Heart left ventricle (tissue), 16 donors: Measurements from ENCODE around the gene MEX3A. TPM values are rescaled to one million over a fixed set of nuclear protein-coding genes. Genes with fewer than 3 reads are reported as not detected.

Experiments used
- ATAC-seq, 4 donors: fragments of 200-7000 bp; cut with Tn5 transposase; one replicate each; pipeline ENCODE4 v1.9.1; 2020 to 2022; ENCODE audit warnings: moderate library complexity in 4 of 4, mild to moderate bottlenecking in 3 of 4, moderate number of reproducible peaks in 1 of 4
- DNase-seq, 5 donors: peaks; one replicate each; pipeline ENCODE4 v3.0.0-alpha.2; 2020
- H3K27ac ChIP-seq, 12 donors: fragments of 200-600 bp; sonication (generic) in 4 of 12; one replicate each; pipeline versions ENCODE4 v1.5.0 to v1.8.0; 2016 to 2022; ENCODE audit warnings: mild to moderate bottlenecking in 2 of 12
- H3K27me3 ChIP-seq, 9 donors: fragments of 200-600 bp; sonication (generic) in 2 of 9; one replicate each; pipeline versions ENCODE4 v1.5.1 to v1.8.0; 2016 to 2022; ENCODE audit warnings: mild to moderate bottlenecking in 3 of 9
- H3K36me3 ChIP-seq, 9 donors: fragments of 200-600 bp; sonication (generic) in 2 of 9; one replicate each; pipeline versions ENCODE4 v1.5.0 to v1.8.0; 2018 to 2022; ENCODE audit warnings: mild to moderate bottlenecking in 2 of 9
- H3K4me1 ChIP-seq, 12 donors: fragments of 200-600 bp; sonication (generic) in 4 of 12; one replicate each; pipeline versions ENCODE4 v1.5.0 to v1.8.0; 2016 to 2022; ENCODE audit warnings: mild to moderate bottlenecking in 3 of 12
- H3K4me3 ChIP-seq, 12 donors: fragments of 200-600 bp; sonication (generic) in 4 of 12; one replicate each; pipeline versions ENCODE4 v1.5.0 to v1.8.0; 2017 to 2022; ENCODE audit warnings: mild to moderate bottlenecking in 9 of 12, moderate library complexity in 4 of 12
- H3K9me3 ChIP-seq, 12 donors: fragments of 200-600 bp; sonication (generic) in 4 of 12; one replicate each; pipeline versions ENCODE4 v1.5.0 to v1.8.0; 2016 to 2022; ENCODE audit warnings: mild to moderate bottlenecking in 1 of 12
- CTCF ChIP-seq, 12 donors: fragments of 200-600 bp; sonication (generic) in 4 of 12; IDR thresholded peaks; one replicate each; pipeline versions ENCODE4 v1.5.0 to v1.8.0; 2018 to 2022; ENCODE audit warnings: antibody characterized with exemption in 12 of 12, mild to moderate bottlenecking in 5 of 12
- POLR2A ChIP-seq, 2 donors: fragments of 450-650 bp; IDR thresholded peaks; one replicate each; pipeline ENCODE4 v1.6.1; 2017; ENCODE audit warnings: antibody characterized with exemption in 2 of 2, mild to moderate bottlenecking in 2 of 2, moderate library complexity in 2 of 2
- WGBS, 4 donors: extraction: QIAGEN DNeasy Blood & Tissue Kit in 2 of 4; methylation state at CpG; one replicate each; pipeline versions ENCODE4 v1.1.5 to v1.1.7; 2013 to 2018; 5-methylcytosine and 5-hydroxymethylcytosine counted together
- intact Hi-C, 10 donors: fragments of 100-400 bp; cut with DNase I; formaldehyde crosslinking; loops; one replicate each; pipeline versions ENCODE4 v1.11.1 to v1.14.2; 2022
- polyA plus RNA-seq, 2 donors: library from polyadenylated mRNA; stranded (reverse); fragments of 200-250 nt; gene quantifications; one replicate each; pipeline ENCODE4 v1.2.3, GENCODE V29; 2013
- total RNA-seq, 9 donors: library from RNA; depleted of rRNA in 2 of 9; stranded (reverse); fragments of >200 nt in 2 of 9; fragmentation: NEBNext Ultra II Directional in 3 of 9; extraction: Animal tissue kit (Norgen Biotek cat#: 25700) in 3 of 9; gene quantifications; one replicate each; pipeline versions ENCODE4 v1.1.0 to v1.2.4, GENCODE V29; 2016 to 2023
- donor health status: ischemic (EF 13 %, LVEDD 7.1; RV severe dilation, severe dysfunction).
- donor health status: healthy with polysubstance abuse.
- donor health status: DM: no; HTN: yes; CAD: no.
- donor health status: DM: no; HTN: no; CAD: no.
- donor health status: ischemic (EF 25% LVEDD 6.9; RV normal size, moderate dysfunction).
- donor health status: ischemic (EF 25% LVEDD 5.7; RV mildly dilated, moderate dysfunction).
- donor health status: healthy.
- donor health status: DM: yes; HTN: yes; CAD: no.
- donor health status: ischemic (EF 35%, LVEDD 5.7; RV mildly dilated, moderate dysfunction).
- donor health status: nonischemic (EF 11% LVEDD 7.7; RV severe dilation, severe dysfunction).
- donor health status: DM: yes; HTN: yes; CAD: no.
- donor health status: PGD.
- donor health status: ischemic (EF 29% LVEDD 5.4; RV normal size, mild dysfunction).
- donor health status: nonischemic (EF 23%, LVEDD 6.1; RV moderate dilation, normal function).

Gene MEX3A
- total and polyA plus RNA-seq, 11 donors, result 0.12 to 0.53 (median 0.32) TPM

DNA sequence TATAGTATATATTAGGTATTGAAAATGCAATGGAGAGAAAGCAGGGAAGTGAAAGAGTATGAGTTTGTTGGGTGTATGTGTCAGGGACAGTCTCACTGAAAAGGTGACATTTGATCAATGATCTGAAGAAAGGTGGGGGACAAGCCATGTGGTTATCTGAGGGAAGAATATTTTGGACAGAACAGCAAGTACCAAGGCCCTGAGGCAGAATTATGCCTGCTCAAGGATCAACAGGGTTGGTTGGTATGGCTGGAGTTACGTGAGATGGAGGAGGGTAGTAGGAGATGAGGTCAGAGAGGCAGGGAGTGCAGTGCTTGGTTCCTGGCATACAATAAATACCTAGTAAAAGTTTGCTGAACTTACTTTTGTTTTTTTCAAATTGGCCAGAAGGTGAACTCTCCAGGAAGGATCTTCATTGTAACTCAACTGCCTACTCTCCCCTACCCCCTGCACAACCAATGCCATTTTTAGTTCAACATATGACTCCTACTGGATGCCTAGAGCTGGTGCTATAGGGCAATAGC is 25.9 kb downstream of the MEX3A start:
- peak overlapping the region in 2 of 12 donors; percentile 78 to 95 for H3K4me3 ChIP-seq
- TF ChIP-seq CTCF (IDR thresholded peaks at IDR 0.05), result no peak
- TF ChIP-seq POLR2A (IDR thresholded peaks at IDR 0.05), result no peak
- no peaks in the 10 kb centered on the region for H3K27me3 ChIP-seq
- no peak for DNase-seq
- intact Hi-C loops, result loop anchor here in 3 of 10 donors (5.0 to 10.0 kb wide), 3 partner anchors 34 to 122 kb away; partner anchors contain the start of genes KHDC4 (in 2 of the 3), SSR2 (in 2 of the 3) and RXFP4 (in 1 of the 3)
- peaks cover 0 to 35% (median 19%) of the 10 kb centered on the region in 12 donors for H3K4me1 ChIP-seq
- no peak overlapping the region for H3K27ac ChIP-seq
- peaks cover 0 to 28% (median 8%) of the 10 kb centered on the region in 9 donors for H3K36me3 ChIP-seq
- 93 to 100% (median 98%) methylated on average over 1 of the region's 1 CpG for WGBS, 4 donors
- no peaks in the 10 kb centered on the region for H3K9me3 ChIP-seq
- no peak for ATAC-seq

- no peaks in the 10 kb centered on the region for H3K9me3 ChIP-seq
- no peak for ATAC-seq
- intact Hi-C loops, result loop anchor here in 3 of 10 donors (5.0 to 10.0 kb wide), 3 partner anchors 33 to 121 kb away; partner anchors contain the start of genes KHDC4 (in 2 of the 3), SSR2 (in 2 of the 3) and RXFP4 (in 1 of the 3)
- peak overlapping the region; percentile 64 to 98 (median 87) for H3K4me3 ChIP-seq
- no peaks in the 10 kb centered on the region for H3K27me3 ChIP-seq
- WGBS, 4 donors, result 23 to 36% (median 24%) methylated on average over 12 to 17 of the region's 17 CpGs
- H3K36me3 ChIP-seq, result peaks cover 0 to 30% (median 8%) of the 10 kb centered on the region in 9 donors
- peak overlapping the region; percentile 41 to 99 (median 96) for H3K27ac ChIP-seq
- no peak for DNase-seq
- H3K4me1 ChIP-seq, result peaks cover 0 to 44% (median 24%) of the 10 kb centered on the region in 12 donors
- TF ChIP-seq CTCF (IDR thresholded peaks at IDR 0.05) (no peak), POLR2A (IDR thresholded peaks at IDR 0.05) (no peak)
Measured at GRCh38 chr1:156055281-156056048, 26.8 kb downstream of the MEX3A start.

GRCh38 chr1:156054500-156055280 is 27.6 kb downstream of the MEX3A start, which contains the start of gene LAMTOR2:
Gene LAMTOR2 (plus strand): TSS chr1:156054782. CDS start chr1:156054890, 108 bp downstream.
- DNase-seq (peak; percentile 98 to 99 (median 98)), ATAC-seq (peak; percentile 90 to 96 (median 92))
- peaks cover 0 to 37% (median 10%) of the 10 kb centered on the region in 9 donors for H3K36me3 ChIP-seq
- no peaks in the 10 kb centered on the region for H3K27me3 ChIP-seq
- peak within 1 kb of the TSS; percentile 83 to 99 (median 96) for H3K27ac ChIP-seq
- H3K4me1 ChIP-seq, result peaks cover 0 to 50% (median 24%) of the 10 kb centered on the region in 12 donors
- H3K4me3 ChIP-seq, result peak within 1 kb of the TSS; percentile 64 to 98 (median 87)
- H3K9me3 ChIP-seq, result no peaks in the 10 kb centered on the region
- intact Hi-C loops, result loop anchor here in 4 of 10 donors (5.0 to 10.0 kb wide), 4 partner anchors 32 to 120 kb away; partner anchors contain the start of genes KHDC4 (in 2 of the 4), RXFP4 (in 2 of the 4) and SSR2 (in 2 of the 4)
- TF ChIP-seq CTCF (IDR thresholded peaks at IDR 0.05) (peak in 1 of 12 donors; percentile 10), POLR2A (IDR thresholded peaks at IDR 0.05) (peak in 1 of 2 donors; percentile 78)
- WGBS, 4 donors, result 0 to 1% (median 1%) methylated on average over 35 to 53 of the region's 53 CpGs
